Urinary bladder (tissue), 4 donors: ENCODE measurements around the gene ERGIC3. TPM values are rescaled to one million over a fixed set of nuclear protein-coding genes. Genes with fewer than 3 reads are reported as not detected.

Experiments used
- DNase-seq: peaks from one replicate; pipeline ENCODE4 v3.0.0-alpha.2; 2015; ENCODE audit errors: extremely low spot score
- H3K27ac ChIP-seq: one replicate; pipeline ENCODE4 v1.5.1; 2013; ENCODE audit warnings: low read depth, mild to moderate bottlenecking, moderate library complexity
- H3K36me3 ChIP-seq: one replicate; pipeline ENCODE4 v1.6.1; 2013; ENCODE audit warnings: mild to moderate bottlenecking, moderate library complexity; ENCODE audit not compliant: insufficient read depth
- H3K4me1 ChIP-seq: one replicate; pipeline ENCODE4 v1.6.1; 2013; ENCODE audit warnings: mild to moderate bottlenecking, moderate library complexity; ENCODE audit not compliant: insufficient read depth
- H3K4me3 ChIP-seq: one replicate; pipeline ENCODE4 v1.5.1; 2013; ENCODE audit warnings: low read depth, low read length
- WGBS: extraction: QIAGEN DNeasy Blood & Tissue Kit; methylation state at CpG from one replicate; pipeline ENCODE4 v1.1.7; 2013; 5-methylcytosine and 5-hydroxymethylcytosine counted together
- polyA plus RNA-seq: library from polyadenylated mRNA; stranded (reverse); fragments of 200-250 nt; gene quantifications from one replicate; pipeline ENCODE4 v1.2.3, GENCODE V29; 2013
- small RNA-seq: library from RNA; depleted of rRNA; stranded (forward); fragments of <200 nt; gene quantifications from one replicate; pipeline ENCODE3, GENCODE V24; 2014
- total RNA-seq: library from RNA; depleted of rRNA; stranded (reverse); fragments of >200 nt; gene quantifications from one replicate; pipeline ENCODE4 v1.2.3, GENCODE V29; 2014
- donor health status: healthy with polysubstance abuse.
- donor health status: healthy.

ERGIC3 gene
- total and polyA plus RNA-seq, 2 donors, result 176 to 200 TPM

GRCh38 chr20:35600176-35600992 is 58.5 kb downstream of the ERGIC3 start:
- 29% methylated on average over 34 of the region's 34 CpGs for WGBS
- Histone ChIP-seq H3K36me3 (no peaks in the 10 kb centered on the region), H3K27ac (no peak overlapping the region), H3K4me3 (peak overlapping the region; percentile 32), H3K4me1 (no peaks in the 10 kb centered on the region)
- no peak for DNase-seq

- H3K36me3 ChIP-seq, result no peaks in the 10 kb centered on the region
- no peak overlapping the region for H3K27ac ChIP-seq
- 4% methylated on average over 103 of the region's 103 CpGs for WGBS
- DNase-seq, result no peak
- no peaks in the 10 kb centered on the region for H3K4me1 ChIP-seq
- peak overlapping the region; percentile 32 for H3K4me3 ChIP-seq
Measured at GRCh38 chr20:35600993-35601973, 59.4 kb downstream of the ERGIC3 start.

GRCh38 chr20:35601990-35602389 is 60.1 kb downstream of the ERGIC3 start:
- DNase-seq, result no peak
- H3K4me1 ChIP-seq, result no peaks in the 10 kb centered on the region
- H3K4me3 ChIP-seq, result peak overlapping the region; percentile 32
- H3K36me3 ChIP-seq, result no peaks in the 10 kb centered on the region
- 32% methylated on average over 30 of the region's 30 CpGs for WGBS
- H3K27ac ChIP-seq, result no peak overlapping the region

- no peaks in the 10 kb centered on the region for H3K36me3 ChIP-seq
- WGBS, result 93% methylated on average over 15 of the region's 15 CpGs
- no peak overlapping the region for H3K4me3 ChIP-seq
- no peak for DNase-seq
- H3K27ac ChIP-seq, result no peak overlapping the region
- no peaks in the 10 kb centered on the region for H3K4me1 ChIP-seq
Measured at GRCh38 chr20:35602851-35603495, 61.1 kb downstream of the ERGIC3 start.

- H3K27ac ChIP-seq, result no peak overlapping the region
- no peak overlapping the region for H3K4me3 ChIP-seq
- DNase-seq, result no peak
- H3K36me3 ChIP-seq, result no peaks in the 10 kb centered on the region
- WGBS, result 93% methylated on average over 11 of the region's 11 CpGs
- no peaks in the 10 kb centered on the region for H3K4me1 ChIP-seq
Measured at GRCh38 chr20:35603695-35604448, 62.0 kb downstream of the ERGIC3 start.

GRCh38 chr20:35604449-35604747 is 62.5 kb downstream of the ERGIC3 start:
- Histone ChIP-seq H3K4me3 (no peak overlapping the region), H3K36me3 (no peaks in the 10 kb centered on the region), H3K4me1 (no peaks in the 10 kb centered on the region), H3K27ac (no peak overlapping the region)
- WGBS, result 52% methylated on average over 4 of the region's 4 CpGs
- DNase-seq, result no peak

GRCh38 chr20:35606127-35606526 is 64.2 kb downstream of the ERGIC3 start:
- DNase-seq, result no peak
- Histone ChIP-seq H3K4me1 (no peaks in the 10 kb centered on the region), H3K36me3 (no peaks in the 10 kb centered on the region), H3K27ac (no peak overlapping the region), H3K4me3 (no peak overlapping the region)
- WGBS, result 86% methylated on average over 4 of the region's 4 CpGs

Small RNA genes within 50 kb of the gene (small RNA-seq; reads per million reads assigned to genes)
- not detected for gene RPL37P1

Other genes with a start within 250 kb of the ERGIC3 start
- 0.21 TPM for gene FAM83C, start 249.7 kb upstream of the ERGIC3 start, total RNA-seq
- gene FAM83C, start 249.7 kb upstream of the ERGIC3 start, polyA plus RNA-seq, result 0.18 TPM
- gene UQCC1, start 130.1 kb upstream of the ERGIC3 start, total RNA-seq, result 33.5 TPM
- gene UQCC1, start 130.1 kb upstream of the ERGIC3 start, polyA plus RNA-seq, result 29.0 TPM
- 0.79 TPM for gene GDF5, start 103.8 kb upstream of the ERGIC3 start, total RNA-seq
- gene GDF5, start 103.8 kb upstream of the ERGIC3 start, polyA plus RNA-seq, result 0.13 TPM
- gene CEP250, start 86.5 kb upstream of the ERGIC3 start, total RNA-seq, result 18.3 TPM
- 15.7 TPM for gene CEP250, start 86.5 kb upstream of the ERGIC3 start, polyA plus RNA-seq
- not detected for gene C20orf173, start 12.4 kb upstream of the ERGIC3 start, total RNA-seq
- not detected for gene C20orf173, start 12.4 kb upstream of the ERGIC3 start, polyA plus RNA-seq
- 1.6 TPM for gene SPAG4, start 73.8 kb downstream of the ERGIC3 start, total RNA-seq
- gene SPAG4, start 73.8 kb downstream of the ERGIC3 start, polyA plus RNA-seq, result 4.9 TPM
- 87.9 TPM for gene CPNE1, start 122.8 kb downstream of the ERGIC3 start, total RNA-seq
- gene CPNE1, start 122.8 kb downstream of the ERGIC3 start, polyA plus RNA-seq, result 161 TPM
- gene RBM12, start 122.8 kb downstream of the ERGIC3 start, total RNA-seq, result 64.8 TPM
- gene RBM12, start 122.8 kb downstream of the ERGIC3 start, polyA plus RNA-seq, result 25.5 TPM
- gene NFS1, start 157.3 kb downstream of the ERGIC3 start, total RNA-seq, result 16.9 TPM
- gene NFS1, start 157.3 kb downstream of the ERGIC3 start, polyA plus RNA-seq, result 33.4 TPM
- 78.8 TPM for gene ROMO1, start 157.3 kb downstream of the ERGIC3 start, total RNA-seq
- 252 TPM for gene ROMO1, start 157.3 kb downstream of the ERGIC3 start, polyA plus RNA-seq
- gene RBM39, start 200.2 kb downstream of the ERGIC3 start, total RNA-seq, result 645 TPM
- gene RBM39, start 200.2 kb downstream of the ERGIC3 start, polyA plus RNA-seq, result 183 TPM
- gene PHF20, start 229.9 kb downstream of the ERGIC3 start, total RNA-seq, result 32.5 TPM
- 30.5 TPM for gene PHF20, start 229.9 kb downstream of the ERGIC3 start, polyA plus RNA-seq